ENCODE measurements around the gene SLC25A44. TPM values are rescaled to one million over a fixed set of nuclear protein-coding genes. Genes with fewer than 3 reads are reported as not detected.

SLC25A44 gene
- total RNA-seq, 1 experiment from 2014 or later, result 28.1 TPM

- TF ChIP-seq EZH2phosphoT487 (IDR thresholded peaks at IDR 0.05; ENCODE audit: borderline replicate concordance, low read length), result no peak
- no peak for TF ChIP-seq EZH2 (IDR thresholded peaks at IDR 0.05; ENCODE audit: low read length, unreplicated experiment)
- TF ChIP-seq CTCF (conservative IDR thresholded peaks at IDR 0.05; ENCODE audit: low read depth, low read length), result no peak
- CTCF ChIA-PET, result no interaction called here
- Histone ChIP-seq H2AFZ (ENCODE audit: low read length) (no peak overlapping the region), H3K9me2 (replicated peaks; ENCODE audit: low read length) (no peaks in the 10 kb centered on the region), H3K36me3 (ENCODE audit: low read depth, low read length) (no peaks in the 10 kb centered on the region), H3K79me2 (ENCODE audit: low read length) (no peaks in the 10 kb centered on the region), H3K4me1 (ENCODE audit: insufficient read depth, low read length) (peaks cover 9% of the 10 kb centered on the region), H3K27ac (ENCODE audit: low read length) (no peak overlapping the region), H4K20me1 (ENCODE audit: low read length) (no peaks in the 10 kb centered on the region), H3K9me3 (ENCODE audit: low read length) (no peaks in the 10 kb centered on the region), H3F3A (ENCODE audit: low read length, unreplicated experiment) (no peaks in the 10 kb centered on the region), H3K9ac (ENCODE audit: low read length) (no peak overlapping the region), H3K27me3 (ENCODE audit: low read length) (no peaks in the 10 kb centered on the region), H3K4me3 (ENCODE audit: low read length) (no peak overlapping the region), H3K4me2 (ENCODE audit: low read length) (no peak overlapping the region)
- no TSS peak for BruUV-seq (replicated peaks)
- intact Hi-C loops (cut with micrococcal nuclease), result no loop called here
- ATAC-seq (no peak), DNase-seq (no peak)
- POLR2A ChIA-PET (ENCODE audit: unreplicated experiment), result no interaction called here
These were observed 35.9 kb upstream of the SLC25A44 start for GRCh38 chr1:156157966-156158365.

- Histone ChIP-seq H3K27me3 (ENCODE audit: low read length) (no peaks in the 10 kb centered on the region), H3K4me2 (ENCODE audit: low read length) (no peak overlapping the region), H3K9ac (ENCODE audit: low read length) (no peak overlapping the region), H3F3A (ENCODE audit: low read length, unreplicated experiment) (no peaks in the 10 kb centered on the region), H3K27ac (ENCODE audit: low read length) (no peak overlapping the region), H3K4me1 (ENCODE audit: insufficient read depth, low read length) (peaks cover 12% of the 10 kb centered on the region), H3K9me3 (ENCODE audit: low read length) (no peaks in the 10 kb centered on the region), H2AFZ (ENCODE audit: low read length) (no peak overlapping the region), H3K36me3 (ENCODE audit: low read depth, low read length) (no peaks in the 10 kb centered on the region), H4K20me1 (ENCODE audit: low read length) (no peaks in the 10 kb centered on the region), H3K4me3 (ENCODE audit: low read length) (no peak overlapping the region), H3K79me2 (ENCODE audit: low read length) (no peaks in the 10 kb centered on the region), H3K9me2 (replicated peaks; ENCODE audit: low read length) (no peaks in the 10 kb centered on the region)
- no TSS peak for BruUV-seq (replicated peaks)
- ChIA-PET POLR2A (ENCODE audit: unreplicated experiment) (no interaction called here), CTCF (no interaction called here)
- intact Hi-C loops (cut with micrococcal nuclease), result no loop called here
- TF ChIP-seq CTCF (conservative IDR thresholded peaks at IDR 0.05; ENCODE audit: low read depth, low read length) (no peak), EZH2phosphoT487 (IDR thresholded peaks at IDR 0.05; ENCODE audit: borderline replicate concordance, low read length) (no peak), EZH2 (IDR thresholded peaks at IDR 0.05; ENCODE audit: low read length, unreplicated experiment) (no peak)
- DNase-seq (no peak), ATAC-seq (no peak)
These were observed 33.7 kb upstream of the SLC25A44 start for GRCh38 chr1:156160000-156160742.

- TF ChIP-seq EZH2 (IDR thresholded peaks at IDR 0.05; ENCODE audit: low read length, unreplicated experiment), result no peak
- no peak for TF ChIP-seq CTCF (conservative IDR thresholded peaks at IDR 0.05; ENCODE audit: low read depth, low read length)
- TF ChIP-seq EZH2phosphoT487 (IDR thresholded peaks at IDR 0.05; ENCODE audit: borderline replicate concordance, low read length), result no peak
- H3K9me2 ChIP-seq (replicated peaks; ENCODE audit: low read length), result no peaks in the 10 kb centered on the region
- ChIA-PET POLR2A (ENCODE audit: unreplicated experiment) (no interaction called here), CTCF (no interaction called here)
- H3F3A ChIP-seq (ENCODE audit: low read length, unreplicated experiment), result no peaks in the 10 kb centered on the region
- ATAC-seq (no peak), DNase-seq (no peak)
- no peak overlapping the region for H3K4me3 ChIP-seq (ENCODE audit: low read length)
- H2AFZ ChIP-seq (ENCODE audit: low read length), result no peak overlapping the region
- no peak overlapping the region for H3K4me2 ChIP-seq (ENCODE audit: low read length)
- H3K36me3 ChIP-seq (ENCODE audit: low read depth, low read length), result no peaks in the 10 kb centered on the region
- peaks cover 12% of the 10 kb centered on the region for H3K4me1 ChIP-seq (ENCODE audit: insufficient read depth, low read length)
- H4K20me1 ChIP-seq (ENCODE audit: low read length), result no peaks in the 10 kb centered on the region
- no peaks in the 10 kb centered on the region for H3K79me2 ChIP-seq (ENCODE audit: low read length)
- intact Hi-C loops (cut with micrococcal nuclease), result no loop called here
- no TSS peak for BruUV-seq (replicated peaks)
- H3K9ac ChIP-seq (ENCODE audit: low read length), result no peak overlapping the region
- H3K27me3 ChIP-seq (ENCODE audit: low read length), result no peaks in the 10 kb centered on the region
- no peaks in the 10 kb centered on the region for H3K9me3 ChIP-seq (ENCODE audit: low read length)
- no peak overlapping the region for H3K27ac ChIP-seq (ENCODE audit: low read length)
These were observed 33.1 kb upstream of the SLC25A44 start for GRCh38 chr1:156160743-156161171.

Measured in PC-3 (cell line).